NCI-H187 treated with DMSO at 0.1 percent for 48 hours (cell line): Measurements from ENCODE around the gene SPTSSB.

Experiments used
- DNase-seq: peaks from one replicate; lab custom pipeline; 2025; lab: John Stamatoyannopoulos, UW

The SPTSSB gene

GRCh38 chr3:161371441-161372320, at the start of gene SPTSSB:
Gene SPTSSB (minus strand): TSS chr3:161371517. CDS start chr3:161346323, 25,194 bp downstream.
- DNase-seq = no peak

DNA sequence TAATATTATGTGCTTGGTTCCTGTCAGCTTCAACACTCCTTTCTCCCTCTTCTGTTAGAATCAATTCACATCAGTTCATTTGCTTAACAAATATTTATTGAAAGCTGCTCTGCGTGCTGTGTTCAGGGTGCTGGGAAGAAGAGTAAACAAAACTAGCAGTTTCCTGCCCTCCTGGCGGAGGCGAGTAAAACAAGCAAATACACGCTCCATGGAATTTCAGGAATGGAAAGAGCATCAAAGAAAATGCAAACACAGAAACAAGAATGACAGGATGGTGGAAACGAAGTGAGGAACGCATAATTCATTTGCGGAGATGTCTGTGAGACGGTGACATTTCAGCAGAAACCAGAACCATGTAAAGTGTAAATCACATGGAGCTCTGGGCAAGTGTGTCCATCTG, 49.4 kb upstream of the SPTSSB start:
- DNase-seq = no peak

DNA sequence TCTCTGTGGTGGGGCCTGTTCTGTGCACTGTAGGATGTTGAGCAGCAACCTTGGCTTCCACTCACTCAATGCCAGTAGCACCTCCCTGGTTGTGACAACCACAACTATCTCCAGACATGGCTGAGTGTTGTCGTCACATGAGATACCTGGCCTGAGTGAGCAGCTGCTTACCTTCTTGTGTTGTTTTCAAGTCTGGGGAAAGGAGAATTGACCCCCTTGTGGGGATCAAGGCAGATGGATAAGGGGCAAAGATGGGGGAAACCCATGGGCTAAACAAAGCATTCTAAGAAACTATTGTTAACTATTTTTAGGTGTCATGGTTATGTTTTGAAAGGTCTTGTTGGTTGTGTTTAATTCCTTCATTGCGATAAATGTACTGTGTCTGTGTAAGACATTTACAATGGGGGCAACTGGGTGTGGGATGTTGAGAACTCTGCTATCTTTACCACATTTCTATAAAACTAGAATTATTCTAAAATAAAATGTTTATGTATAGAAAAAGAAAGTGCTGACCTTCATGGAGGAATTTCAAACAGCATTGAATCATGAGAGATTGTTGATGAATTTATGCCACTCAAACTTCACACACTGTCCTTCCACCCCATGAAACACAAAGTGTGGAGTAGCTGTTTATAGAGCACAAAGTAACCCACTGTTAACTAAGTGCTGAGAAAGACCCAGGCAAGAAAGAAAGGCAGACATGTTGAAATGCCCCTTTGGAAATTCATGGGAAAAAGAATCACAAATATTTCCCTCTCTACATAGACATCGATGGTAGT, 48.4 kb upstream of the SPTSSB start:
- DNase-seq = no peak

DNA sequence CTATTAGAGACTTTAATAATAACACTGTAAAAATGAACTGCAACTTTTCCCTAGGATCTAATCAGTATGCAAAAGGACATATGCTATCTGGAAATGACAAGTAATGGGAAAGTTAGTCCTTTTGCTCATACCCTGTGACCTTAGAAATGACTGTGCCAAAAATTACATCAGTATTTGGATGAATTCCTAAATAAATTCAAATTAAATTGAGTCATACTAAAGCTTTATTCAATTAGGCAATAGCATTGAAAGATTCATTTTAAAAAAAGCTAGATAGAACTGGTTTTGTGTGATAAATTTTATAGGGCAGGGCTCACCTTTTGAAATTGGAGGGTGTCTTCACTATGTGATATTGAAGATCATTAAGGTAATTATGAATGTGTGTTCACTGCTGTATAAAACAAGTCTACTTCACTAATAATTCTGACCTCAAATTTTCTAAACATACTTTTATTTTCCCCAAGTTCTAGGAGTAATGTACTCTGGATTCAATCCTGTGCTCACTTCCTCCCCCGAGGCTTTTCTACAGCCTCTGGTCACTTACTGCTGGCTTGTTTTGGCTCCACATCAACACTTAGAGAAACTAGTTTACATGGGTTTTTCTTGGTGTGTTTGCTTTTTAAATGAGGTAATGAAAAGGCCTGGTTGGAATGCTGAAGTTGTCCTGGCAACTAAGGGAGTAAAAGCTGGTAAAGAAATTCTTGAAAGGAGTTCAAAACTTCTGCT, 44.4 kb upstream of the SPTSSB start:
- no peak for DNase-seq

- no peak for DNase-seq
Measured at GRCh38 chr3:161414907-161415306, 43.6 kb upstream of the SPTSSB start.

GRCh38 chr3:161413855-161414210, 42.5 kb upstream of the SPTSSB start:
- no peak for DNase-seq

GRCh38 chr3:161413127-161413854, 42.0 kb upstream of the SPTSSB start:
- no peak for DNase-seq

- DNase-seq = no peak
Measured at GRCh38 chr3:161412123-161412522, 40.8 kb upstream of the SPTSSB start.

DNA sequence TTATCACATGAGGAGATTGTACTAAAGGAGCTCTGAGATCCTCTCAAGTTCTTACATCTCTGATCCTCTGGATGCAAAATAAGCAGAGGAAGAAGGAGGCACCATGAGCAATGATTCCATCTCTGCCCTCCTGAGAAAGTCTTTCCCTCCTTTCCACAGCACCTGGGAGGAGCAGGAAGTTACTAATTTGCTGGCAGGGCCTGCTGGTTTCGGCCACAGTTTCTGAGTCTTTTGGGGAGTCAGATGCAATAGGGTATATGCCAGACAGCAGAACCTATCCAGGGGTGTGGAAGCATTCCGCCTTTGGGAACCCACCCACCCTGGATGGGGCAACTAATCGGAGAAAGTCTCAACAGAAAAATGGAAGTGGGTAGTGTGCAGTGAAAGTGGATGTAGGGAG, 38.5 kb upstream of the SPTSSB start:
- no peak for DNase-seq

DNA sequence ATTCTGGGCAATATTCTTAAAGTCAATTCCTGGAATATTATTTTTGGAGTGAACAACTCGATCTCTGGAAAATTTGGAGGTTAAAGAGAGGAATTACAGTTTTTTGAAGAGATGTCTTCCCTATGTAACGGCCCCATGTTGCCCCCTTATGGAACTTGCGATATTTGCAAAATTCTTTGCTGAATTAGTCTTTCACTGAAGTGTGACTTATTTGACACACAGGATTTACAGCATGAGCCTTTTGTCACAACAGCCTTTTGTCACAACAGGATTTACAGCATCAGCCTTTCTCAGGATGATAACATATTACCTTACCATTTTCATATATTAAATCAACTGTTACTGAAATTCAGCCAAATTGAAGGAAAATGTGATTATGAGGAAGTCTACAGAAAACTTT, 37.8 kb upstream of the SPTSSB start:
- DNase-seq = no peak

- DNase-seq = no peak
Measured at GRCh38 chr3:161406594-161407555, 35.6 kb upstream of the SPTSSB start.

GRCh38 chr3:161405836-161406235, 34.5 kb upstream of the SPTSSB start:
- DNase-seq = no peak

DNA sequence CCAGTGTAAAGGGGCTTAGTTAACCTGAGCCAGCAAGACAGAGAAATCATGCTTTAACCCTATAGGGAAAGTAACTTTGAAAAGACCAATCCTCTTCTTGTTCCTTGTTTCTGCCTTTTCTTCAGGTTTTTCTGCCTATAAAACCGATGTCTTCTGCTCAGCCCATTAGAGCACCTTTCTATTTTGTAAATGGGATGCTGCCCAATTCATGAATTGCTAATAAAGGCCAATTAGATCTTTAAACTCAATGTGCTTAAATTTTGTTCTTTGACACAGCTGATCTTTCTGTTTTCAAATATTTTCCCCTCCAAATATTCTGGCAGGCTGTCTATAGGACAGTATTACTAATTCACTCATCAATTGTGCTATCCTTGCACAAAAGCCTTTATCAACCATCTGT, 33.8 kb upstream of the SPTSSB start:
- DNase-seq = no peak

GRCh38 chr3:161403251-161403650, 31.9 kb upstream of the SPTSSB start:
- DNase-seq = no peak

DNA sequence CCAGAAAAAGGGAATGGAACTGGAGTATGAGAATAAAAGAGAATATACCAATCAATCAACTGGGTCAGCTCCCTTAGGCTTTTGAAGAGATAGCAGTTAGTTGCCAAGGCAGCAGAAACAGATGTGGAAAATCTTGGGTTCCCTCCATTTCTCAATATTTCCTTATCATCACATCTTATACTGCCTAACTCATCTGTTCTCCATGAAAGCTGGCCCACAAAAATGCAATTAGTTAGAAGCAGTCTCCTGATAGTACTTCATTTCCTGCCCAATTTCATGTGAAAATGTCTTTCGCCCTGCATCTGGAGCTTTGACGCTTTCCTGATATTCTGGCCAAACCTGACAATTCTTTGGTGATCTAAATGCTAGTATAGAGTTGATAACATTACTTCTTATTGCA, 30.1 kb upstream of the SPTSSB start:
- no peak for DNase-seq

DNA sequence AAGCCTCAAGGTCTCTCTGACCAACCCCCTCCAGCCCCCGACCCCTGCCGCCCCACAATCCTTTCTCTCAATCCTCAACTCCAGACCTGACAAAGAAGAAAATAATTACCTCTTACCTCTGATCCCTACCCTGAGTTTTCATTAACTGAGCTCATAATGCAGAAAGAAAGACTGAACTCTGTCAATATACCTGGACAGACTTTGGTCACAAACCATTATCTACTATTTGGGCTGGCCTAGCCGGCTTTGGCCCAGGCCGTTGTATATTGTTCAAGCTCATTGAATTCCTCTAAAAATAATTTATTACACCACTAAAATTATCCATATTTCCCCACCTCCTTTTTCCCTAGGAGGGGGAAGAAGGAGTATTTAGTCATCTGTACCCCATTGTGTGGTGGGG, 29.3 kb upstream of the SPTSSB start:
- no peak for DNase-seq

DNA sequence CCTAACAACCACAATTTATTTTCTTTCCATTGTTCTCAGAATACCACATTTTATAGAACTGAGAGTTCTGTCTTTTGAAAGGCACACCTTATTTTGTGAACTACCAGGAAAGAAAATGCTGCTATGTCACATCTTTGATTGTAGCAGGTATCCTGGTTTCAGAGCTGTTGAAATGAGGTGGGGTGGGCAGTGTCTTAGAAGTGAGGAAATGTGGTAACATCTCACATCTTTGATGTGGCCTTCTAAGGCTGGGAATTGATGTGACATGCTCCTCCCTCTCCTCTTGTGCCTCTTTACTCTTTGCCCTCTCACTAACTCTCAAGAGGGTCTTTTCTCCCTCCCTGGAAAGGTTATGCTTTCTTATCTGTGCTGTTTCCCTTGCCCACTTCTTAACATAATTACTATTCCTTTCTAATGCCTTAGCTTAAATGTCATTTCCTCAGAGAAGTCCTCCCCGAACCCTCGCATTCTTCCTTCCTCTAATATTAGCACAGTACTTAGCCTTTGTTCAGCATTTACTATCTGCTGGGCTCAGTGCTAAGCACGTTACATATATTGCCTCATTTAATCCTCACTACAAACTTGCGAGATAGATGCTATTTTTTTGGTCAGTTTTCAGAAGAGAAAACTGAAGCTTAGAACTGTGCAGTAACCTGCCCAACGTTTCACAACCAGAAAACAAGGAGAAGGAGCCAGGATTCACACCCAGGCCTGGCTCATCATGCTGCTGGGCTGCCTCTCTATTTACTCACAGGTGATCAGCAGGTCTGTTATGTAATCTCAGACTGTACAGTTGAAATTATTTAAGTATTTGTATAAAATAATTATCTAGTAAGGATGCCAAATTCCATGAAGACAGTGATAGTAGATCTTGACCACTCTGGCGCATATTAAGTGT, 24.0 kb upstream of the SPTSSB start:
- DNase-seq = no peak

- no peak for DNase-seq
Measured at GRCh38 chr3:161393803-161394202, 22.5 kb upstream of the SPTSSB start.

- DNase-seq = no peak
Measured at GRCh38 chr3:161393310-161393709, 22.0 kb upstream of the SPTSSB start.

- no peak for DNase-seq
Measured at GRCh38 chr3:161392853-161393252, 21.5 kb upstream of the SPTSSB start.
